ENCODE data around the gene ASPDH.
"Not testable (repeated sequence)": the region's sequence is repeated elsewhere in the genome, so short reads cannot be mapped to it uniquely, and the experiment has no call there.

The ASPDH gene

DNA sequence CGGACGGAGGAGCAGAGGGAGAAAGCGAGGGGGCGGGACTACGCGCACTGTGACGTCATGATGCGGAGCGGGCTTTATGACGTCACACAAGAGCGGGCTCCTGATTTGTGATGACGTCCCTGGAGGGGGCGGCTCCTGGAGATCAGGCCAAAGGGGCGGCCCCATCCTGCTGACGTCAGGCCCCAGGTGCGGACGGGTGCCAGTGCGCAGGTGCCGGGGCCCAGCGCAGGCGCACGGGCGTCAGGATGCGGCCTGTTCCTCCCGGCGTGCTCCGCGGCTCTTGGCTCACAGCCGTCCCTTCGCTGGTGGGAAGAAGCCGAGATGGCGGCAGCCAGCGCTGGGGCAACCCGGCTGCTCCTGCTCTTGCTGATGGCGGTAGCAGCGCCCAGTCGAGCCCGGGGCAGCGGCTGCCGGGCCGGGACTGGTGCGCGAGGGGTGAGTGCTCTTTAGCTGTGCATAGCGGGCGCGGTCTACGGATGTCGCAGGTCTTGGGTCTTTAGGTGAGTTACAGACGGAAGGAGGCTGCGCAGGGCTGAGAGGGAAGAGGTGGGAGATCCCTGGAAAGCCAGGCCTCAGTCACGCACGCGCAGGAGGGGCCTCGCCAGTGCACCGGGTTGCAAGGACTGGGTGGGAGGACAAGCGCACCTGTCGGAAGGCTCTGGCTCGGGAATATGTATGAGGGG, 37.3 kb downstream of the ASPDH start, which contains the start of the genes EMC10 and GARIN5A:
EMC10 (plus strand) TSS at position 284 of the 683 bp plus-strand sequence; CDS start at position 322, 38 bp downstream.
GARIN5A (minus strand) TSS at position 625 of the 683 bp plus-strand sequence; CDS start at position 165, 460 bp downstream.
- DNase-seq, result peak; percentile 57 to 81

DNA sequence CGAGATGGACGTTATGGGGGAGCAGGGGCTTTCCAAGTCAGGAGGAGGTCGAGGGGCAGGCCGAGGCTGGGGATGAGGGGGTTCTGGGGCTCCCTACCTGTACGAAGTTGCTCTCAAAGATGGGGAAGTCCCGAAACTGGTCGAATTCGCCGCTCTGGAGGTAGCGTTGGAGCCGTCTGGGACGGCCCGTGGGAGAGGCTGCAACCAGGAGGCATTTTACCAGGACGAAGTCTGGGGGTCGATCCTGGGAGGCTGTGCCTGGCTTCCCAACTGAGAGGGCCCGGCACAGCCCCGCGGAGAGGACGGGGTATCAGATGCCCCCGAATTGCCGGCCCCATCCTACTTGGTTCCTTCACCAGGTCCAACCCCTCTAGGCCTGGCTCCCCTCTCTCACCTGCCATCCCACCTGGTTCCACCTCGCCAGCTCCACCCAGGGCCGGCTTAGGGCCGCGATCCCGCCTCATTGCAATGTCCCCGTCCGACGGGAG, 37.9 kb downstream of the ASPDH start:
- no peak for DNase-seq

GRCh38 chr19:50475101-50475568, 38.6 kb downstream of the ASPDH start:
- DNase-seq, result no peak

DNA sequence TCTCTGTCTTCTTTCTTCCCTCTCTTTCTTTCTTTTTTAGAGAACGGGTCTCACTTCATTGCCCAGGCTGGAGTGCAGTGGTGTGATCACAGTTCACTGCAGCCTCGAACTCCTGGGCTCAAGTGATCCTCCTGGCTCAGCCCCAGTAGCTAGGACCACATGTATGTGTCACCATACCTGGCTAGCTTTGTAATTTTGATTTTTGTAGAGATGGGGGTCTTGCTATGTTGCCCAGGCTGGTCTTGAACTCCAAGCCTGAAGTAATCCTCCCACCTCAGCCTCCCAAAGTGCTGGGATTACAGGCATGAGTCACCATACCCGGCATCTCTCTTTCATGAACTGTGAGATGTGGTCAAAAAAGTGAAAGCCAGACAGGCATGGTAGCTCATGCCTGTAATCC, 40.4 kb downstream of the ASPDH start:
- DNase-seq, result not testable (repeated sequence)

DNA sequence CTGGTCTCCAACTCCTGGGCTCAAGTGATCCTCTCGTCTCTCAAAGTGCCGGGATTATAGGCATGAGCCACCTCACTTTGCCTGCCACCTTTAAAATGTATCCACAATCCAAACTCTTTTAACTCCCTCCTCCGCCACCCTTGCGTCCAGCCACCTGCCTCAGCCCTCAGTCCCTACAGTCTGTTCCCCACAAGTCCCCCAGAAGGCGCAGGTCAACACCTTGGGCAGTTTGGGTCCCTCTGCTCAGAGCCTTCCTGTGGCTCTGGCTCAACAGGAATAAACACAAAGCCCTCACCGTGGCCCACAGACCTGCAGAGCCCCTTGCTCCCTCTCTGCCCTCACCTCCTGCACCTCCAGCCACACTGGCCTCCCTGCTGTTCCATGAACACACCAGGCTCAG, 44.9 kb downstream of the ASPDH start:
- DNase-seq, result no peak

- no peak for DNase-seq
Measured at GRCh38 chr19:50467566-50467965, 46.1 kb downstream of the ASPDH start.

DNA sequence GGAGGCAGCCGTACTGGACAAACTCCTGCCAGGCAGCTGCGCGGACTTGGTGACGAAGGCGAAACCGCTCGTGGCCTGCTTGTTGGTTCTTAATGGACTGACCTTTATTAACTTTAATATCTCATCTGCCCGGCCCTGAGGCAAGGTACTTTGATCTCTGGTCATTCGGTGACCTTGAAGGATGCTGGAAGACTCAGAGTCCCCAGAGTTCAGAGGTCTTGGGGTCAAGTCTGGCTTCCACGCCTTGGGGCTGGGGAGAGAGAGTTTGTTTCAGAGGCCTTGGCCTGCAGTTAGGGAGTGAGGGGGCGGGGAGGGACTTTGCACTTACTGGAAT, 47.0 kb downstream of the ASPDH start:
- DNase-seq, result no peak

GRCh38 chr19:50465986-50466705, 47.6 kb downstream of the ASPDH start:
- no peak for DNase-seq

DNA sequence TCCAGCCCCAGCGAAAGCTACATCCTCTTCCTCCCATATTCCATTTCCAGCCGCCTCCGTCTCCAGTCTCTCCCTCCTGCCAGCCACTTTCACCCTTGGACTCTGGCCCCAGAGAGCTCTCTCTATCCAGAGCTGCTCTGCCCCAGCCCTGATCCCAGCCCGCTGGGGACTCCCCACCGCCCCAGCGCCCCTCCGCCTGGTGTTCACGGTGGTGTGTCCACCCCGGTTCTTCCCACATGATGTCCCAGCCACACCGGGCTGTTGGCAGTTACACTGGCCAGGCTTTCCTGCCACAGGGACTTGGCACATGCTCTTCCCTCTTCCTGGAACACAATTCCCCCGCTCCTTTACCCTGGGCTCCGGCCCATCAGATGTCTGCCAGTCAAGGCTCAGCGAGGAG, 48.7 kb downstream of the ASPDH start:
- no peak for DNase-seq

GRCh38 chr19:50464348-50464747, 49.4 kb downstream of the ASPDH start:
- no peak for DNase-seq

- no peak for DNase-seq
Measured at GRCh38 chr19:50462970-50463369, 50.7 kb downstream of the ASPDH start.

Measured in SW 1271 (cell line).